ENCODE data around the gene GPC6. TPM values are rescaled to one million over a fixed set of nuclear protein-coding genes. Genes with fewer than 3 reads are reported as not detected.

GPC6 gene
- total and polyA plus RNA-seq, 10 donors = 0.22 to 9.3 (median 4.5) TPM

GRCh38 chr13:93984876-93985275, 758.3 kb downstream of the GPC6 start:
- TF ChIP-seq POLR2AphosphoS5 (IDR thresholded peaks at IDR 0.05) = no peak
- TF ChIP-seq POLR2A (IDR thresholded peaks at IDR 0.05) = no peak
- no peak for TF ChIP-seq CTCF (IDR thresholded peaks at IDR 0.05 in 8 of 11, conservative IDR thresholded peaks at IDR 0.05 in 3 of 11)
- DNase-seq = no peak
- H3K27ac ChIP-seq = no peak overlapping the region
- no peaks in the 10 kb centered on the region for H3K36me3 ChIP-seq
- WGBS, 5 donors = 86 to 98% (median 91%) methylated on average over 5 of the region's 5 CpGs
- intact Hi-C loops (cut with DNase I; ENCODE audit: low total_unique reads) = no loop called here
- no peaks in the 10 kb centered on the region for H3K27me3 ChIP-seq (replicated peaks in 1 of 7)
- H3K4me1 ChIP-seq = no peaks in the 10 kb centered on the region
- H3K9me3 ChIP-seq = no peaks in the 10 kb centered on the region
- H3K4me3 ChIP-seq = no peak overlapping the region

- no peaks in the 10 kb centered on the region for H3K9me3 ChIP-seq
- H3K36me3 ChIP-seq = no peaks in the 10 kb centered on the region
- H3K4me1 ChIP-seq = no peaks in the 10 kb centered on the region
- DNase-seq = no peak
- no peak overlapping the region for H3K4me3 ChIP-seq
- no peak overlapping the region for H3K27ac ChIP-seq
- intact Hi-C loops (cut with DNase I; ENCODE audit: low total_unique reads) = no loop called here
- H3K27me3 ChIP-seq (replicated peaks in 1 of 7) = no peaks in the 10 kb centered on the region
- TF ChIP-seq CTCF (IDR thresholded peaks at IDR 0.05 in 8 of 11, conservative IDR thresholded peaks at IDR 0.05 in 3 of 11) = no peak
- no peak for TF ChIP-seq POLR2AphosphoS5 (IDR thresholded peaks at IDR 0.05)
- no peak for TF ChIP-seq POLR2A (IDR thresholded peaks at IDR 0.05)
Observed at GRCh38 chr13:93987458-93987857, 760.9 kb downstream of the GPC6 start.

- Histone ChIP-seq H3K4me1 (no peaks in the 10 kb centered on the region), H3K4me3 (no peak overlapping the region), H3K36me3 (no peaks in the 10 kb centered on the region), H3K9me3 (no peaks in the 10 kb centered on the region), H3K27me3 (replicated peaks in 1 of 7) (no peaks in the 10 kb centered on the region), H3K27ac (no peak overlapping the region)
- intact Hi-C loops (cut with DNase I; ENCODE audit: low total_unique reads) = no loop called here
- TF ChIP-seq POLR2A (IDR thresholded peaks at IDR 0.05) = no peak
- no peak for TF ChIP-seq CTCF (IDR thresholded peaks at IDR 0.05 in 8 of 11, conservative IDR thresholded peaks at IDR 0.05 in 3 of 11)
- no peak for DNase-seq
Observed at GRCh38 chr13:93991569-93991968, 765.0 kb downstream of the GPC6 start.

GRCh38 chr13:93996481-93996880, 769.9 kb downstream of the GPC6 start:
- Histone ChIP-seq H3K36me3 (no peaks in the 10 kb centered on the region), H3K27ac (no peak overlapping the region), H3K9me3 (peaks cover 0 to 5% (median 0%) of the 10 kb centered on the region in 8 donors), H3K4me1 (no peaks in the 10 kb centered on the region), H3K4me3 (no peak overlapping the region), H3K27me3 (replicated peaks in 1 of 7) (no peaks in the 10 kb centered on the region)
- intact Hi-C loops (cut with DNase I; ENCODE audit: low total_unique reads) = no loop called here
- TF ChIP-seq CTCF (IDR thresholded peaks at IDR 0.05 in 8 of 11, conservative IDR thresholded peaks at IDR 0.05 in 3 of 11) (no peak), POLR2A (IDR thresholded peaks at IDR 0.05) (no peak), POLR2AphosphoS5 (IDR thresholded peaks at IDR 0.05) (no peak)
- WGBS, 5 donors = 84 to 96% (median 90%) methylated on average over 3 of the region's 3 CpGs
- DNase-seq = no peak
